HepG2 (cell line): Measurements from ENCODE around the gene PKP3. TPM values are rescaled to one million over a fixed set of nuclear protein-coding genes. Genes with fewer than 3 reads are reported as not detected.

Experiments
- CREB1 ChIP-seq, 2 experiments: fragments of 450-650 bp in 1 of 2; IDR thresholded peaks; 2 replicates each; pipeline ENCODE4 v1.6.1; 2016 to 2017; ENCODE audit warnings: control low read depth in 1 of 2, mild to moderate bottlenecking in 1 of 2, missing compliant biosample characterization in 1 of 2, missing genetic modification characterization in 1 of 2
- EZH2 ChIP-seq: conservative IDR thresholded peaks from 2 replicates; pipeline ENCODE4 v1.6.1; 2012; ENCODE audit warnings: mild to moderate bottlenecking, low read depth, low read length, moderate library complexity
- RARG ChIP-seq: sonication (generic); formaldehyde crosslinking; IDR thresholded peaks from 2 replicates; pipeline ENCODE4 v1.4.0; 2020; ENCODE audit warnings: low read depth, mild to moderate bottlenecking, missing genetic modification reagents
- SOX6 ChIP-seq, 2 experiments: fragments of 450-650 bp in 1 of 2; sonication (generic) in 1 of 2; formaldehyde crosslinking in 1 of 2; IDR thresholded peaks; 2 replicates each; pipeline versions ENCODE4 v1.4.0 to v1.6.1; 2017 to 2020; ENCODE audit warnings: antibody characterized with exemption in 1 of 2, mild to moderate bottlenecking in 1 of 2, missing genetic modification reagents in 1 of 2
- polyA plus RNA-seq, 8 experiments: library from polyadenylated mRNA; depleted of rRNA in 3 of 8; stranded (reverse) in 7 of 8; unstranded in 1 of 8; fragments of >200 nt; fragmentation: Illumina TruSeq in 4 of 8; extraction: Trizol in 4 of 8; gene quantifications; 2 replicates each; pipeline versions ENCODE4 v1.2.1 to v1.2.3, GENCODE V29; 2011 to 2016; ENCODE audit warnings: low read depth in 4 of 8, missing spikeins in 1 of 8, mixed read lengths in 1 of 8; ENCODE audit not compliant: insufficient read depth in 1 of 8
- total RNA-seq, 5 experiments: library from RNA; depleted of rRNA; stranded (reverse); fragments of >200 nt; fragmentation: Illumina TruSeq; extraction: Trizol; gene quantifications; 2 replicates each; pipeline ENCODE4 v1.2.3, GENCODE V29; 2016; ENCODE audit warnings: low read depth in 1 of 5
- TF ChIP-seq, protein P1 (sequence below): sonication (generic); formaldehyde crosslinking; IDR thresholded peaks from 2 replicates; pipeline ENCODE4 v1.5.1; 2020; ENCODE audit warnings: mild to moderate bottlenecking, moderate library complexity, missing genetic modification reagents
- TF ChIP-seq, protein P2 (sequence below): sonication (generic); formaldehyde crosslinking; IDR thresholded peaks from 2 replicates; pipeline ENCODE4 v1.4.0; 2020; ENCODE audit warnings: missing genetic modification reagents

The PKP3 gene
- total and polyA plus RNA-seq, 2 of the 13 experiments (the other 11 are each of a cell fraction or from before 2014, with no cell fraction given), result 18.0 to 28.7 TPM

DNA sequence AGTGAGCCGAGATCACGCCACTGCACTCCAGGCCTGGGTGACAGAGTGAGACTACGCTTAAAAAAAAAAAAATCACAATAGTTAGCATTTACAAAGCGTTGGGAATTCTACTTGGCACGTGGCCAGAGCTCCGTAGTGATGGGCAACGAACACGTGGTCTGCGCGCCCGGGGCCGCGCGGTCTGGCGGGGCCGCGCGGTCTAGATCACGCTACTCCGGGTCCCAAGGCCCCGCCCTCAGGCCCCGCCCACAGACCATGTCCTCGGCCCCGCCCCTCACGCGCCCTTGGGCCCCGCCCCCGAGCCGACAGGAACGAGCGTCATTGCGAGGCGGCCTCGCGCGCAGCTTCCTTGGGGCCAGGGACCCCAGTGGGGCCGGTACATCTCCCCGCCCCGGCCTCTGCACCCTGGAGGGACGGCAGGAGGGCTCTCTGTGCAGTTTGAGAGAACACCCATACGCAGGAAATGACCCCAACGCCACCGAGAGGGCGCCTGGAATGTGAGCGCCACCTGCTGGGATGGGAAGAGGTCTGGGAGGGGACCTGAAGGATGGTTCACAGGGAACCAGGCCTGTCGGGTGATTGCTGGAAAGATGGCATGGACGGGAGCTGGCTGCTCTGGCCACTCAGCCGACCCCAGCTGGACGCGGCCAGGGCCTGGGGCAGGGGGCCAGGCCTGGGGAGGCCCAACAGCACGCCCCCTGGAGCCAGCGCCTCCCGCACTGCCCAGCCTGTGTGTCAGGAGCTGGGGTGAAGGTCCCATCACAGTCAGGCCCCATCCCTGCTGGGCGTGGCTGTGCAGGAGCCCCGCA is 54.1 kb downstream of the PKP3 start (continued):
- TF ChIP-seq, protein P1, sequence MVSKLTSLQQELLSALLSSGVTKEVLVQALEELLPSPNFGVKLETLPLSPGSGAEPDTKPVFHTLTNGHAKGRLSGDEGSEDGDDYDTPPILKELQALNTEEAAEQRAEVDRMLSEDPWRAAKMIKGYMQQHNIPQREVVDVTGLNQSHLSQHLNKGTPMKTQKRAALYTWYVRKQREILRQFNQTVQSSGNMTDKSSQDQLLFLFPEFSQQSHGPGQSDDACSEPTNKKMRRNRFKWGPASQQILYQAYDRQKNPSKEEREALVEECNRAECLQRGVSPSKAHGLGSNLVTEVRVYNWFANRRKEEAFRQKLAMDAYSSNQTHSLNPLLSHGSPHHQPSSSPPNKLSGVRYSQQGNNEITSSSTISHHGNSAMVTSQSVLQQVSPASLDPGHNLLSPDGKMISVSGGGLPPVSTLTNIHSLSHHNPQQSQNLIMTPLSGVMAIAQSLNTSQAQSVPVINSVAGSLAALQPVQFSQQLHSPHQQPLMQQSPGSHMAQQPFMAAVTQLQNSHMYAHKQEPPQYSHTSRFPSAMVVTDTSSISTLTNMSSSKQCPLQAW (CRISPR knock-in tag), result peak; percentile 93
- TF ChIP-seq, protein P2, sequence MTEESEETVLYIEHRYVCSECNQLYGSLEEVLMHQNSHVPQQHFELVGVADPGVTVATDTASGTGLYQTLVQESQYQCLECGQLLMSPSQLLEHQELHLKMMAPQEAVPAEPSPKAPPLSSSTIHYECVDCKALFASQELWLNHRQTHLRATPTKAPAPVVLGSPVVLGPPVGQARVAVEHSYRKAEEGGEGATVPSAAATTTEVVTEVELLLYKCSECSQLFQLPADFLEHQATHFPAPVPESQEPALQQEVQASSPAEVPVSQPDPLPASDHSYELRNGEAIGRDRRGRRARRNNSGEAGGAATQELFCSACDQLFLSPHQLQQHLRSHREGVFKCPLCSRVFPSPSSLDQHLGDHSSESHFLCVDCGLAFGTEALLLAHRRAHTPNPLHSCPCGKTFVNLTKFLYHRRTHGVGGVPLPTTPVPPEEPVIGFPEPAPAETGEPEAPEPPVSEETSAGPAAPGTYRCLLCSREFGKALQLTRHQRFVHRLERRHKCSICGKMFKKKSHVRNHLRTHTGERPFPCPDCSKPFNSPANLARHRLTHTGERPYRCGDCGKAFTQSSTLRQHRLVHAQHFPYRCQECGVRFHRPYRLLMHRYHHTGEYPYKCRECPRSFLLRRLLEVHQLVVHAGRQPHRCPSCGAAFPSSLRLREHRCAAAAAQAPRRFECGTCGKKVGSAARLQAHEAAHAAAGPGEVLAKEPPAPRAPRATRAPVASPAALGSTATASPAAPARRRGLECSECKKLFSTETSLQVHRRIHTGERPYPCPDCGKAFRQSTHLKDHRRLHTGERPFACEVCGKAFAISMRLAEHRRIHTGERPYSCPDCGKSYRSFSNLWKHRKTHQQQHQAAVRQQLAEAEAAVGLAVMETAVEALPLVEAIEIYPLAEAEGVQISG (CRISPR knock-in tag), result peak; percentile 85
- no peak for TF ChIP-seq EZH2
- TF ChIP-seq RARG, result no peak
- TF ChIP-seq CREB1 (IDR thresholded peaks at IDR 0.05), result peak; percentile 55; the same call in 1 of the 2 replicates
- no peak for TF ChIP-seq CREB1 (CRISPR knock-in tag; IDR thresholded peaks at IDR 0.05)
- TF ChIP-seq SOX6 (IDR thresholded peaks at IDR 0.05), result no peak
- TF ChIP-seq SOX6 (CRISPR knock-in tag; IDR thresholded peaks at IDR 0.05), result peak; percentile 70
